ENCODE data around the gene FHIT.

GRCh38 chr3:60025096-60026050 lies 1225.9 kb downstream of the FHIT start:
- TF ChIP-seq POLR2A (IDR thresholded peaks at IDR 0.05) (no peak), CTCF (IDR thresholded peaks at IDR 0.05) (no peak)
